ENCODE results near the gene POLR2F. TPM values are rescaled to one million over a fixed set of nuclear protein-coding genes. Genes with fewer than 3 reads are reported as not detected.

The POLR2F gene
- total RNA-seq, 1 experiment from 2014 or later, result 162 TPM

- TF ChIP-seq CTCF (conservative IDR thresholded peaks at IDR 0.05; ENCODE audit: low read depth, low read length), result no peak
- TF ChIP-seq EZH2 (IDR thresholded peaks at IDR 0.05; ENCODE audit: borderline replicate concordance, low read depth, low read length, poor library complexity, severe bottlenecking), result no peak
- H3K9me3 ChIP-seq (ENCODE audit: low read depth, low read length, poor library complexity, severe bottlenecking), result no peaks in the 10 kb centered on the region
- intact Hi-C loops (cut with micrococcal nuclease; ENCODE audit: unreplicated experiment), result no loop called here
- BruUV-seq (replicated peaks), result no TSS peak
- ChIA-PET POLR2A (ENCODE audit: low non-redundant PET) (no interaction called here), CTCF (no interaction called here)
- H3K4me1 ChIP-seq (ENCODE audit: insufficient read depth, low read length, poor library complexity, severe bottlenecking), result peaks cover 11% of the 10 kb centered on the region
- no peak overlapping the region for H3K27ac ChIP-seq (ENCODE audit: low read depth, low read length, poor library complexity, severe bottlenecking)
- H3K27me3 ChIP-seq (replicated peaks; ENCODE audit: insufficient read depth, low read depth, low read length, poor library complexity), result no peaks in the 10 kb centered on the region
- DNase-seq (ENCODE audit: low spot score), result no peak
- H3K36me3 ChIP-seq (ENCODE audit: insufficient read depth, low read length, poor library complexity, severe bottlenecking), result no peaks in the 10 kb centered on the region
- H3K4me3 ChIP-seq (ENCODE audit: low read depth, low read length, poor library complexity, severe bottlenecking), result no peak overlapping the region
These were observed 38.4 kb downstream of the POLR2F start for GRCh38 chr22:37991731-37992442.

DNA sequence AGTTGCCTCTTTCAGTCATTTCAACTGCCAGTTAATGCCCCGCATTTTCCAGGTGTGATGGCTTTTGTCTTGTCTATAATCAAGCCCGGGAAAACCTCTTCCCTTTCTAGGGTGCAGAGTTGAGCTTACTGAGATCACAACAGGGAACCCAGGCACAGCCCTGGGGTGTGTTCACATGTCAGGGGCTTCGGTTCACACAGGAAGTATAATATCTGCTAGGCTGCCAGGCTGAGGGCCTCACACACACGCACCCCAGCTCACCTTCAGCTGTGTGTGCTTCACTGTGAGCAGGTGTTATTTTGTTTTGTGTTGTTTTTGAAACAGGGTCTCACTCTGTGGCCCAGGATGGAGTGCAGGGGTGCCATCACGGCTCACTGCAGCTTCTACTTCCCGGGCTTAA lies 40.5 kb downstream of the POLR2F start:
- Histone ChIP-seq H3K27ac (ENCODE audit: low read depth, low read length, poor library complexity, severe bottlenecking) (no peak overlapping the region), H3K4me1 (ENCODE audit: insufficient read depth, low read length, poor library complexity, severe bottlenecking) (peaks cover 11% of the 10 kb centered on the region), H3K4me3 (ENCODE audit: low read depth, low read length, poor library complexity, severe bottlenecking) (no peak overlapping the region), H3K36me3 (ENCODE audit: insufficient read depth, low read length, poor library complexity, severe bottlenecking) (no peaks in the 10 kb centered on the region), H3K27me3 (replicated peaks; ENCODE audit: insufficient read depth, low read depth, low read length, poor library complexity) (no peaks in the 10 kb centered on the region), H3K9me3 (ENCODE audit: low read depth, low read length, poor library complexity, severe bottlenecking) (no peaks in the 10 kb centered on the region)
- ChIA-PET POLR2A (ENCODE audit: low non-redundant PET) (no interaction called here), CTCF (no interaction called here)
- BruUV-seq (replicated peaks), result no TSS peak
- intact Hi-C loops (cut with micrococcal nuclease; ENCODE audit: unreplicated experiment), result no loop called here
- no peak for DNase-seq (ENCODE audit: low spot score)
- TF ChIP-seq CTCF (conservative IDR thresholded peaks at IDR 0.05; ENCODE audit: low read depth, low read length), result no peak
- TF ChIP-seq EZH2 (IDR thresholded peaks at IDR 0.05; ENCODE audit: borderline replicate concordance, low read depth, low read length, poor library complexity, severe bottlenecking), result no peak

- POLR2A ChIA-PET (ENCODE audit: low non-redundant PET), result no interaction called here
- intact Hi-C loops (cut with micrococcal nuclease; ENCODE audit: unreplicated experiment), result no loop called here
These were observed 41.5 kb downstream of the POLR2F start for GRCh38 chr22:37994982-37995381.

More at GRCh38 chr22:37994982-37995381, 41.5 kb downstream of the POLR2F start:
- no TSS peak for BruUV-seq (replicated peaks)
- H3K27ac ChIP-seq (ENCODE audit: low read depth, low read length, poor library complexity, severe bottlenecking), result no peak overlapping the region
- H3K27me3 ChIP-seq (replicated peaks; ENCODE audit: insufficient read depth, low read depth, low read length, poor library complexity), result no peaks in the 10 kb centered on the region
- no peaks in the 10 kb centered on the region for H3K36me3 ChIP-seq (ENCODE audit: insufficient read depth, low read length, poor library complexity, severe bottlenecking)
- H3K4me1 ChIP-seq (ENCODE audit: insufficient read depth, low read length, poor library complexity, severe bottlenecking), result peaks cover 15% of the 10 kb centered on the region
- CTCF ChIA-PET, result no interaction called here
- H3K4me3 ChIP-seq (ENCODE audit: low read depth, low read length, poor library complexity, severe bottlenecking), result no peak overlapping the region
- no peaks in the 10 kb centered on the region for H3K9me3 ChIP-seq (ENCODE audit: low read depth, low read length, poor library complexity, severe bottlenecking)
- DNase-seq (ENCODE audit: low spot score), result no peak
- TF ChIP-seq CTCF (conservative IDR thresholded peaks at IDR 0.05; ENCODE audit: low read depth, low read length) (no peak), EZH2 (IDR thresholded peaks at IDR 0.05; ENCODE audit: borderline replicate concordance, low read depth, low read length, poor library complexity, severe bottlenecking) (no peak)
